Ishikawa (cell line): ENCODE results near the gene PEPD.

Experiments used
- CEBPB ChIP-seq: IDR thresholded peaks from 2 replicates; pipeline ENCODE4 v1.6.1; 2012
- EGR1 ChIP-seq: IDR thresholded peaks from 2 replicates; pipeline ENCODE4 v1.6.1; 2012
- EP300 ChIP-seq: IDR thresholded peaks from 2 replicates; pipeline ENCODE4 v1.6.1; 2012; ENCODE audit warnings: borderline replicate concordance
- FOXM1 ChIP-seq: IDR thresholded peaks from 2 replicates; pipeline ENCODE4 v1.6.1; 2012; ENCODE audit warnings: low read depth, borderline replicate concordance
- RAD21 ChIP-seq: IDR thresholded peaks from 2 replicates; pipeline ENCODE4 v1.6.1; 2012; ENCODE audit warnings: low read depth
- TAF1 ChIP-seq: IDR thresholded peaks from 2 replicates; pipeline ENCODE4 v1.6.1; 2012; ENCODE audit warnings: low read depth, mild to moderate bottlenecking
- YY1 ChIP-seq: IDR thresholded peaks from 2 replicates; pipeline ENCODE4 v1.6.1; 2012; ENCODE audit warnings: low read depth
- ZBTB7A ChIP-seq: IDR thresholded peaks from 2 replicates; pipeline ENCODE4 v1.6.1; 2012; ENCODE audit warnings: low read depth
- TF ChIP-seq, protein P1 (sequence below): IDR thresholded peaks from 2 replicates; pipeline ENCODE4 v1.6.1; 2012; ENCODE audit warnings: low read depth, mild to moderate bottlenecking
- TF ChIP-seq, protein P2 (sequence below): IDR thresholded peaks from 2 replicates; pipeline ENCODE4 v1.6.1; 2012
- TF ChIP-seq, protein P3 (sequence below): IDR thresholded peaks from 2 replicates; pipeline ENCODE4 v1.6.1; 2012

DNA sequence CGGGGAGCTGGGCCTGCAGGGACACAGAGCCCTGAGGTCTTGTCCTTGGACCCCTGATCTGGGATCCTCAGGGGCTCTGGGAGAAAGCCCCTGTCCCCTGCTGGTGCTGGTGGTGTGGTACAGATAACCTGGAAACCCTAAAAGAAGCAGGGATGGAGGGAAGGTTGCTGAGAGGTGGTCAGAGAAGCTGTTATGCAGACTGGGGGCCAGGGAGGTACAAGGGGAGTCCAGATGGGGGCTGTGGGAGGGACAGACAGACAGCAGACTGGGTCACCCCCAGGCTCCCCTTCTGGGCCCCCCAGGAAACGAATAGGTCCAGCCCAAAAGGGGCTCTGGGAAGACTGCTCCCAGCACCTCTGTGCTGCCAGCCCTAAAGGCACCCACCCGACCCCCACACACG is 34.7 kb upstream of the PEPD start:
- TF ChIP-seq YY1 (no peak), EP300 (no peak), TAF1 (no peak), RAD21 (no peak), CEBPB (no peak), ZBTB7A (no peak), EGR1 (no peak), FOXM1 (no peak)
- TF ChIP-seq, protein P1, sequence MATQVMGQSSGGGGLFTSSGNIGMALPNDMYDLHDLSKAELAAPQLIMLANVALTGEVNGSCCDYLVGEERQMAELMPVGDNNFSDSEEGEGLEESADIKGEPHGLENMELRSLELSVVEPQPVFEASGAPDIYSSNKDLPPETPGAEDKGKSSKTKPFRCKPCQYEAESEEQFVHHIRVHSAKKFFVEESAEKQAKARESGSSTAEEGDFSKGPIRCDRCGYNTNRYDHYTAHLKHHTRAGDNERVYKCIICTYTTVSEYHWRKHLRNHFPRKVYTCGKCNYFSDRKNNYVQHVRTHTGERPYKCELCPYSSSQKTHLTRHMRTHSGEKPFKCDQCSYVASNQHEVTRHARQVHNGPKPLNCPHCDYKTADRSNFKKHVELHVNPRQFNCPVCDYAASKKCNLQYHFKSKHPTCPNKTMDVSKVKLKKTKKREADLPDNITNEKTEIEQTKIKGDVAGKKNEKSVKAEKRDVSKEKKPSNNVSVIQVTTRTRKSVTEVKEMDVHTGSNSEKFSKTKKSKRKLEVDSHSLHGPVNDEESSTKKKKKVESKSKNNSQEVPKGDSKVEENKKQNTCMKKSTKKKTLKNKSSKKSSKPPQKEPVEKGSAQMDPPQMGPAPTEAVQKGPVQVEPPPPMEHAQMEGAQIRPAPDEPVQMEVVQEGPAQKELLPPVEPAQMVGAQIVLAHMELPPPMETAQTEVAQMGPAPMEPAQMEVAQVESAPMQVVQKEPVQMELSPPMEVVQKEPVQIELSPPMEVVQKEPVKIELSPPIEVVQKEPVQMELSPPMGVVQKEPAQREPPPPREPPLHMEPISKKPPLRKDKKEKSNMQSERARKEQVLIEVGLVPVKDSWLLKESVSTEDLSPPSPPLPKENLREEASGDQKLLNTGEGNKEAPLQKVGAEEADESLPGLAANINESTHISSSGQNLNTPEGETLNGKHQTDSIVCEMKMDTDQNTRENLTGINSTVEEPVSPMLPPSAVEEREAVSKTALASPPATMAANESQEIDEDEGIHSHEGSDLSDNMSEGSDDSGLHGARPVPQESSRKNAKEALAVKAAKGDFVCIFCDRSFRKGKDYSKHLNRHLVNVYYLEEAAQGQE, result no peak
- TF ChIP-seq, protein P2, sequence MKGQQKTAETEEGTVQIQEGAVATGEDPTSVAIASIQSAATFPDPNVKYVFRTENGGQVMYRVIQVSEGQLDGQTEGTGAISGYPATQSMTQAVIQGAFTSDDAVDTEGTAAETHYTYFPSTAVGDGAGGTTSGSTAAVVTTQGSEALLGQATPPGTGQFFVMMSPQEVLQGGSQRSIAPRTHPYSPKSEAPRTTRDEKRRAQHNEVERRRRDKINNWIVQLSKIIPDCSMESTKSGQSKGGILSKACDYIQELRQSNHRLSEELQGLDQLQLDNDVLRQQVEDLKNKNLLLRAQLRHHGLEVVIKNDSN, result no peak
- TF ChIP-seq, protein P3, sequence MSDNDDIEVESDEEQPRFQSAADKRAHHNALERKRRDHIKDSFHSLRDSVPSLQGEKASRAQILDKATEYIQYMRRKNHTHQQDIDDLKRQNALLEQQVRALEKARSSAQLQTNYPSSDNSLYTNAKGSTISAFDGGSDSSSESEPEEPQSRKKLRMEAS, result no peak
